Measurements from ENCODE around the gene B4GALNT1. TPM values are rescaled to one million over a fixed set of nuclear protein-coding genes. Genes with fewer than 3 reads are reported as not detected.

The B4GALNT1 gene
- total and polyA plus RNA-seq, 2 of the 13 experiments (the other 11 are each of a cell fraction or from before 2014, with no cell fraction given), result 4.5 to 5.4 TPM

DNA sequence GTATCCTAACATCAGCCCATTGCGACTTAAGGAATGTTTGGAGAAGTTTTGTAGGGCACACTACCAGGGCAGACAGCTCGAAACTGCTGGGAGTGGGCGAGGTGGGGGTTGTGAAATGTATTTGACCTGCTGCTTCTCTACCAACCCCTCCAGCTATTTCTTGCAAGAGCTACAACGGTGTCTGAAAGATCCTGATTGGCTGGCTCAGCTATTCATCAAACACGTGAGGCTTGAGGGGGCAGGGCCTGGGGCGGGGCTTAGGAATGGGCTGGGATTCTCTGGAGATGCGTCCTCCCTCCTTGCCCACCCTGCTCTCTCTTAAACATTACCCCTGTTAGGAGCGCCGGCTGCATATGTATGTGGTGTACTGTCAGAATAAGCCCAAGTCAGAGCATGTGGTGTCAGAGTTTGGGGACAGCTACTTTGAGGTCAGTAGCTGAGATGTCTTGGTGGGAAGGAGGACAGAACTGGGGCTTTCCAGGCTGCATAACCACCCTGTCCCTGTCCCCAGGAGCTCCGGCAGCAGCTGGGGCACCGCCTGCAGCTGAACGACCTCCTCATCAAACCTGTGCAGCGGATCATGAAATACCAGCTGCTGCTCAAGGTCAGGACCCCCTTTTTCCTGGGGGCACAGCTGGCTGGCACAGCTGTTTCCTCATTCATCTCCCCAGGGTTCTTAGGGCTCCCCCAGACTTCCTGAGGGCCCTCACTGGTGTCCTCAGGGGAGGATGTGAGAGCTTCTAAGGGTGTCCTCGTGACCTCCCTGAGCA, 18.6 kb downstream of the B4GALNT1 start:
- Histone ChIP-seq H3K36me3 (replicated peaks in 1 of 2; ENCODE audit: control insufficient read depth in 1 of 2, insufficient read depth in 2 of 2, low read length in 2 of 2) (no peaks in the 10 kb centered on the region), H3K9ac (ENCODE audit: insufficient read depth, low read depth, low read length) (no peak overlapping the region), H3K9me3 (ENCODE audit: low read length) (no peaks in the 10 kb centered on the region), H4K20me1 (ENCODE audit: insufficient read depth, low read length) (no peaks in the 10 kb centered on the region), H3K79me2 (ENCODE audit: insufficient read depth, low read length) (no peaks in the 10 kb centered on the region), H3K4me2 (ENCODE audit: low read depth, low read length) (no peak overlapping the region), H3K27ac (ENCODE audit: extremely low read length, insufficient read depth, low read length) (no peak overlapping the region), H3K4me3 (replicated peaks in 1 of 3; ENCODE audit: insufficient read depth in 1 of 3, low read depth in 2 of 3, low read length in 3 of 3) (no peak overlapping the region), H2AFZ (ENCODE audit: low read length) (no peak overlapping the region), H3K4me1 (ENCODE audit: insufficient read depth, low read length) (peaks cover 37% of the 10 kb centered on the region), H3K27me3 (ENCODE audit: control insufficient read depth in 1 of 2, insufficient read depth in 2 of 2, low read length in 2 of 2) (peaks cover 0 to 16% of the 10 kb centered on the region in 2 experiments; a peak in 2 of 5 replicates)
- TF ChIP-seq, protein P1, sequence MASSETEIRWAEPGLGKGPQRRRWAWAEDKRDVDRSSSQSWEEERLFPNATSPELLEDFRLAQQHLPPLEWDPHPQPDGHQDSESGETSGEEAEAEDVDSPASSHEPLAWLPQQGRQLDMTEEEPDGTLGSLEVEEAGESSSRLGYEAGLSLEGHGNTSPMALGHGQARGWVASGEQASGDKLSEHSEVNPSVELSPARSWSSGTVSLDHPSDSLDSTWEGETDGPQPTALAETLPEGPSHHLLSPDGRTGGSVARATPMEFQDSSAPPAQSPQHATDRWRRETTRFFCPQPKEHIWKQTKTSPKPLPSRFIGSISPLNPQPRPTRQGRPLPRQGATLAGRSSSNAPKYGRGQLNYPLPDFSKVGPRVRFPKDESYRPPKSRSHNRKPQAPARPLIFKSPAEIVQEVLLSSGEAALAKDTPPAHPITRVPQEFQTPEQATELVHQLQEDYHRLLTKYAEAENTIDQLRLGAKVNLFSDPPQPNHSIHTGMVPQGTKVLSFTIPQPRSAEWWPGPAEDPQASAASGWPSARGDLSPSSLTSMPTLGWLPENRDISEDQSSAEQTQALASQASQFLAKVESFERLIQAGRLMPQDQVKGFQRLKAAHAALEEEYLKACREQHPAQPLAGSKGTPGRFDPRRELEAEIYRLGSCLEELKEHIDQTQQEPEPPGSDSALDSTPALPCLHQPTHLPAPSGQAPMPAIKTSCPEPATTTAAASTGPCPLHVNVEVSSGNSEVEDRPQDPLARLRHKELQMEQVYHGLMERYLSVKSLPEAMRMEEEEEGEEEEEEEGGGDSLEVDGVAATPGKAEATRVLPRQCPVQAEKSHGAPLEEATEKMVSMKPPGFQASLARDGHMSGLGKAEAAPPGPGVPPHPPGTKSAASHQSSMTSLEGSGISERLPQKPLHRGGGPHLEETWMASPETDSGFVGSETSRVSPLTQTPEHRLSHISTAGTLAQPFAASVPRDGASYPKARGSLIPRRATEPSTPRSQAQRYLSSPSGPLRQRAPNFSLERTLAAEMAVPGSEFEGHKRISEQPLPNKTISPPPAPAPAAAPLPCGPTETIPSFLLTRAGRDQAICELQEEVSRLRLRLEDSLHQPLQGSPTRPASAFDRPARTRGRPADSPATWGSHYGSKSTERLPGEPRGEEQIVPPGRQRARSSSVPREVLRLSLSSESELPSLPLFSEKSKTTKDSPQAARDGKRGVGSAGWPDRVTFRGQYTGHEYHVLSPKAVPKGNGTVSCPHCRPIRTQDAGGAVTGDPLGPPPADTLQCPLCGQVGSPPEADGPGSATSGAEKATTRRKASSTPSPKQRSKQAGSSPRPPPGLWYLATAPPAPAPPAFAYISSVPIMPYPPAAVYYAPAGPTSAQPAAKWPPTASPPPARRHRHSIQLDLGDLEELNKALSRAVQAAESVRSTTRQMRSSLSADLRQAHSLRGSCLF (CRISPR knock-in tag; IDR thresholded peaks at IDR 0.05; ENCODE audit: borderline replicate concordance), result no peak
- TF ChIP-seq NFYC (CRISPR knock-in tag; IDR thresholded peaks at IDR 0.05), result peak; percentile 45
- peak; percentile 47 for TF ChIP-seq NFYB (CRISPR knock-in tag; IDR thresholded peaks at IDR 0.05)
- no peak for TF ChIP-seq CREB1 (IDR thresholded peaks at IDR 0.05)
- no peak for TF ChIP-seq CREB1 (CRISPR knock-in tag; IDR thresholded peaks at IDR 0.05)
- WGBS (ENCODE audit: low lambda C conversion rate), result 85% methylated on average over 10 of the region's 14 CpGs
- intact Hi-C loops (cut with micrococcal nuclease; ENCODE audit: unreplicated experiment) (no loop called here), in situ Hi-C loops (cut with HindIII; ENCODE audit: extremely low pct_ligation_motif_present, low pct_unique_long_range_greater_than_20kb) (no loop called here)
- DNase-seq (ENCODE audit: low spot score) (no peak), FAIRE-seq (no peak), ATAC-seq (no peak)
- POLR2A ChIA-PET, result interaction anchor here (1.1 to 1.9 kb wide), 2 partner anchors 24 to 31 kb away, joined by 3 to 9 read pairs; partner anchors contain the start of gene PIP4K2C
- CTCF ChIA-PET (ENCODE audit: low intra/inter-chr PET ratio, low total read pairs), result no interaction called here
- BruUV-seq (replicated peaks), result no TSS peak
